PC-3 (cell line): ENCODE results near the gene GALR2.

Experiments used
- CTCF ChIP-seq: fragments of 300-600 bp; sonication (generic); conservative IDR thresholded peaks from 2 replicates; pipeline ENCODE4 v1.5.1; 2017; ENCODE audit warnings: antibody characterized with exemption, low read depth, mild to moderate bottlenecking, low read length
- EZH2 ChIP-seq: fragments of 300-600 bp; sonication (generic); IDR thresholded peaks from one replicate; pipeline ENCODE4 v1.6.1; 2017; ENCODE audit warnings: antibody characterized with exemption, mild to moderate bottlenecking, low read length; ENCODE audit not compliant: unreplicated experiment
- EZH2phosphoT487 ChIP-seq: fragments of 300-600 bp; sonication (generic); IDR thresholded peaks from 2 replicates; pipeline ENCODE4 v1.6.1; 2018; ENCODE audit warnings: mild to moderate bottlenecking, antibody characterized with exemption, low read length, borderline replicate concordance

GRCh38 chr17:76038050-76038449, 36.5 kb upstream of the GALR2 start:
- no peak for TF ChIP-seq EZH2
- TF ChIP-seq CTCF = no peak
- TF ChIP-seq EZH2phosphoT487 = no peak
